Measurements from ENCODE around the gene CPNE9. TPM values are rescaled to one million over a fixed set of nuclear protein-coding genes. Genes with fewer than 3 reads are reported as not detected.

Gene CPNE9
- total and polyA plus RNA-seq, 2 of the 13 experiments (the other 11 are each of a cell fraction or from before 2014, with no cell fraction given): 0.20 TPM; not detected in 1

GRCh38 chr3:9748031-9748430, 44.4 kb downstream of the CPNE9 start:
- no peak overlapping the region for H2AFZ ChIP-seq (ENCODE audit: low read length)
- peaks cover 32 to 55% of the 10 kb centered on the region in 2 experiments for H3K36me3 ChIP-seq (replicated peaks in 1 of 2; ENCODE audit: control insufficient read depth in 1 of 2, insufficient read depth in 2 of 2, low read length in 2 of 2)
- no peak overlapping the region for H3K27ac ChIP-seq (ENCODE audit: extremely low read length, insufficient read depth, low read length)
- H3K4me2 ChIP-seq (ENCODE audit: low read depth, low read length): no peak overlapping the region
- in situ Hi-C loops (cut with HindIII; ENCODE audit: extremely low pct_ligation_motif_present, low pct_unique_long_range_greater_than_20kb) (no loop called here), intact Hi-C loops (cut with micrococcal nuclease; ENCODE audit: unreplicated experiment) (no loop called here)
- no peaks in the 10 kb centered on the region for H3K27me3 ChIP-seq (ENCODE audit: control insufficient read depth in 1 of 2, insufficient read depth in 2 of 2, low read length in 2 of 2)
- ATAC-seq (no peak), DNase-seq (ENCODE audit: low spot score) (no peak), FAIRE-seq (no peak)
- H4K20me1 ChIP-seq (ENCODE audit: insufficient read depth, low read length): no peaks in the 10 kb centered on the region
- CTCF ChIA-PET (ENCODE audit: low intra/inter-chr PET ratio, low total read pairs): no interaction called here
- BruUV-seq (replicated peaks): no TSS peak
- peaks cover 13% of the 10 kb centered on the region for H3K79me2 ChIP-seq (ENCODE audit: insufficient read depth, low read length)
- H3K4me3 ChIP-seq (replicated peaks in 1 of 3; ENCODE audit: insufficient read depth in 1 of 3, low read depth in 2 of 3, low read length in 3 of 3): no peak overlapping the region
- H3K9me3 ChIP-seq (ENCODE audit: low read length): no peaks in the 10 kb centered on the region
- TF ChIP-seq ZNF891 (CRISPR knock-in tag; IDR thresholded peaks at IDR 0.05): no peak
- TF ChIP-seq E2F1 (CRISPR knock-in tag; IDR thresholded peaks at IDR 0.05): no peak
- TF ChIP-seq CBFB (CRISPR knock-in tag; IDR thresholded peaks at IDR 0.05): no peak
- no peak for TF ChIP-seq MXI1 (IDR thresholded peaks at IDR 0.05; ENCODE audit: borderline replicate concordance, low read depth, low read length)
- TF ChIP-seq CHCHD3 (CRISPR knock-in tag; IDR thresholded peaks at IDR 0.05): no peak
- TF ChIP-seq, protein P1, sequence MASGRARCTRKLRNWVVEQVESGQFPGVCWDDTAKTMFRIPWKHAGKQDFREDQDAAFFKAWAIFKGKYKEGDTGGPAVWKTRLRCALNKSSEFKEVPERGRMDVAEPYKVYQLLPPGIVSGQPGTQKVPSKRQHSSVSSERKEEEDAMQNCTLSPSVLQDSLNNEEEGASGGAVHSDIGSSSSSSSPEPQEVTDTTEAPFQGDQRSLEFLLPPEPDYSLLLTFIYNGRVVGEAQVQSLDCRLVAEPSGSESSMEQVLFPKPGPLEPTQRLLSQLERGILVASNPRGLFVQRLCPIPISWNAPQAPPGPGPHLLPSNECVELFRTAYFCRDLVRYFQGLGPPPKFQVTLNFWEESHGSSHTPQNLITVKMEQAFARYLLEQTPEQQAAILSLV (CRISPR knock-in tag; IDR thresholded peaks at IDR 0.05; ENCODE audit: borderline replicate concordance): no peak
- TF ChIP-seq THYN1 (CRISPR knock-in tag; IDR thresholded peaks at IDR 0.05; ENCODE audit: borderline replicate concordance, low read depth): no peak
- no peak for TF ChIP-seq SP140L (CRISPR knock-in tag; IDR thresholded peaks at IDR 0.05; ENCODE audit: borderline replicate concordance)
- no peak for TF ChIP-seq ZNF275 (CRISPR knock-in tag; IDR thresholded peaks at IDR 0.05; ENCODE audit: borderline replicate concordance)
- no peak for TF ChIP-seq SRF (IDR thresholded peaks at IDR 0.05; ENCODE audit: low read depth, low read length)
- no peak for TF ChIP-seq NFE2L1 (CRISPR knock-in tag; IDR thresholded peaks at IDR 0.05; ENCODE audit: borderline replicate concordance)
- no peak for TF ChIP-seq ZBTB34 (CRISPR knock-in tag; IDR thresholded peaks at IDR 0.05)
- TF ChIP-seq, protein P2, sequence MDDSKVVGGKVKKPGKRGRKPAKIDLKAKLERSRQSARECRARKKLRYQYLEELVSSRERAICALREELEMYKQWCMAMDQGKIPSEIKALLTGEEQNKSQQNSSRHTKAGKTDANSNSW (CRISPR knock-in tag; IDR thresholded peaks at IDR 0.05; ENCODE audit: borderline replicate concordance): no peak
- WGBS (ENCODE audit: low lambda C conversion rate): 100% methylated on average over 2 of the region's 2 CpGs
- H3K4me1 ChIP-seq (ENCODE audit: insufficient read depth, low read length): peaks cover 19% of the 10 kb centered on the region
- no peak overlapping the region for H3K9ac ChIP-seq (ENCODE audit: insufficient read depth, low read depth, low read length)
- POLR2A ChIA-PET: interaction anchor here (3.8 to 4.0 kb wide), 2 partner anchors 16 to 21 kb away, joined by 40 to 50 read pairs; partner anchors contain the start of genes BRPF1 and CAMK1

All from HepG2 (cell line).